Type B pancreatic cell (in vitro differentiated cells): ENCODE measurements around the gene HOXC5. TPM values are rescaled to one million over a fixed set of nuclear protein-coding genes. Genes with fewer than 3 reads are reported as not detected.

Experiments
- DNase-seq: peaks from one replicate; pipeline ENCODE4 v3.0.0; 2021; ENCODE audit warnings: mixed read lengths; ENCODE audit not compliant: unreplicated experiment; ENCODE audit errors: extremely low spot score
- H3K27ac Mint-ChIP-seq: 2 replicates; pipeline ENCODE4 v1.8.0; 2021; ENCODE audit warnings: mild to moderate bottlenecking, mixed read lengths
- H3K27me3 Mint-ChIP-seq: 2 replicates; pipeline ENCODE4 v1.8.0; 2021; ENCODE audit warnings: mixed read lengths
- H3K36me3 Mint-ChIP-seq: 2 replicates; pipeline ENCODE4 v1.8.0; 2021; ENCODE audit warnings: mixed read lengths
- H3K4me1 Mint-ChIP-seq: one replicate; pipeline ENCODE4 v1.8.0; 2021; ENCODE audit warnings: mixed read lengths; ENCODE audit not compliant: unreplicated experiment
- H3K4me3 Mint-ChIP-seq: 2 replicates; pipeline ENCODE4 v1.8.0; 2021; ENCODE audit warnings: mild to moderate bottlenecking, mixed read lengths
- H3K9me3 Mint-ChIP-seq: 2 replicates; pipeline ENCODE4 v1.8.0; 2021; ENCODE audit warnings: mixed read lengths
- CTCF ChIP-seq: fragments of 200-600 bp; sonication (generic); conservative IDR thresholded peaks from 2 replicates; pipeline ENCODE4 v1.5.0; 2021; ENCODE audit warnings: antibody characterized with exemption, mild to moderate bottlenecking
- total RNA-seq: library from RNA; stranded (reverse); gene quantifications from 2 replicates; pipeline ENCODE4 v1.2.1, GENCODE V29; 2021; ENCODE audit warnings: low replicate concordance

The HOXC5 gene
- total RNA-seq, 1 donor from 2014 or later = 56.9 TPM

GRCh38 chr12:54045868-54046521 is 13.1 kb downstream of the HOXC5 start:
- TF ChIP-seq CTCF = no peak
- Mint-ChIP-seq H3K9me3 (no peaks in the 10 kb centered on the region), H3K27me3 (peaks cover 61% of the 10 kb centered on the region), H3K27ac (peak overlapping the region; percentile 81), H3K4me1 (peaks cover 75% of the 10 kb centered on the region), H3K36me3 (no peaks in the 10 kb centered on the region), H3K4me3 (peak overlapping the region; percentile 92)
- no peak for DNase-seq

GRCh38 chr12:54046809-54047159 is 13.9 kb downstream of the HOXC5 start:
- TF ChIP-seq CTCF = no peak
- Mint-ChIP-seq H3K27me3 (peaks cover 69% of the 10 kb centered on the region), H3K4me1 (peaks cover 81% of the 10 kb centered on the region), H3K4me3 (peak overlapping the region; percentile 92), H3K27ac (peak overlapping the region; percentile 90), H3K36me3 (no peaks in the 10 kb centered on the region), H3K9me3 (no peaks in the 10 kb centered on the region)
- DNase-seq = no peak

GRCh38 chr12:54047160-54047963 is 14.5 kb downstream of the HOXC5 start:
- no peak for TF ChIP-seq CTCF
- Mint-ChIP-seq H3K9me3 (no peaks in the 10 kb centered on the region), H3K4me1 (peaks cover 83% of the 10 kb centered on the region), H3K27me3 (peaks cover 72% of the 10 kb centered on the region), H3K27ac (peak overlapping the region; percentile 90), H3K36me3 (no peaks in the 10 kb centered on the region), H3K4me3 (peak overlapping the region; percentile 92)
- no peak for DNase-seq

- TF ChIP-seq CTCF = no peak
- H3K36me3 Mint-ChIP-seq = no peaks in the 10 kb centered on the region
- no peaks in the 10 kb centered on the region for H3K9me3 Mint-ChIP-seq
- no peak for DNase-seq
- peaks cover 77% of the 10 kb centered on the region for H3K4me1 Mint-ChIP-seq
- peak overlapping the region; percentile 90 for H3K27ac Mint-ChIP-seq
- H3K27me3 Mint-ChIP-seq = peaks cover 72% of the 10 kb centered on the region
- H3K4me3 Mint-ChIP-seq = peak overlapping the region; percentile 92
These were observed 15.1 kb downstream of the HOXC5 start for GRCh38 chr12:54047964-54048303.

- Mint-ChIP-seq H3K4me3 (peak overlapping the region; percentile 92), H3K36me3 (no peaks in the 10 kb centered on the region), H3K27ac (peak overlapping the region; percentile 90), H3K4me1 (peaks cover 71% of the 10 kb centered on the region), H3K27me3 (peaks cover 72% of the 10 kb centered on the region), H3K9me3 (no peaks in the 10 kb centered on the region)
- DNase-seq = no peak
- no peak for TF ChIP-seq CTCF
These were observed 15.7 kb downstream of the HOXC5 start for GRCh38 chr12:54048406-54049093.
